Ectodermal cell (in vitro differentiated cells): ENCODE measurements around the gene DCC.

Source experiments
- H3K27ac ChIP-seq: 2 replicates; pipeline ENCODE4 v1.7.0; 2013; ENCODE audit warnings: mild to moderate bottlenecking, low read depth, low read length; ENCODE audit not compliant: insufficient read depth, poor library complexity, severe bottlenecking
- H3K27me3 ChIP-seq: 2 replicates; pipeline ENCODE4 v1.7.0; 2013; ENCODE audit warnings: mild to moderate bottlenecking, low read length; ENCODE audit not compliant: insufficient read depth, control insufficient read depth, poor library complexity, severe bottlenecking
- H3K36me3 ChIP-seq: one replicate; pipeline ENCODE4 v1.7.0; 2013; ENCODE audit warnings: low read length; ENCODE audit not compliant: control insufficient read depth, insufficient read depth
- H3K4me1 ChIP-seq: one replicate; pipeline ENCODE4 v1.7.0; 2013; ENCODE audit warnings: low read length; ENCODE audit not compliant: control insufficient read depth, insufficient read depth
- H3K4me3 ChIP-seq: 2 replicates; pipeline ENCODE4 v1.7.0; 2013; ENCODE audit warnings: low read depth, low read length, control low read depth; ENCODE audit not compliant: insufficient read depth
- H3K9me3 ChIP-seq: 2 replicates; pipeline ENCODE4 v1.7.0; 2013; ENCODE audit warnings: mild to moderate bottlenecking, low read length, moderate library complexity; ENCODE audit not compliant: control insufficient read depth
- WGBS, 2 experiments: methylation state at CpG; one replicate each; pipeline ENCODE4 v1.1.7; 2013; ENCODE audit warnings: missing lambda C conversion rate in 2 of 2; 5-methylcytosine and 5-hydroxymethylcytosine counted together

Gene DCC

GRCh38 chr18:52648201-52648600 lies 308.2 kb downstream of the DCC start:
- H3K4me1 ChIP-seq, result peaks cover 5% of the 10 kb centered on the region
- no peaks in the 10 kb centered on the region for H3K36me3 ChIP-seq
- H3K27ac ChIP-seq, result no peak overlapping the region
- H3K9me3 ChIP-seq, result no peaks in the 10 kb centered on the region
- H3K4me3 ChIP-seq, result no peak overlapping the region
- 93% methylated on average over 4 of the region's 4 CpGs for WGBS, 2 experiments
- H3K27me3 ChIP-seq, result no peaks in the 10 kb centered on the region

GRCh38 chr18:52652391-52652790 lies 312.4 kb downstream of the DCC start:
- Histone ChIP-seq H3K9me3 (no peaks in the 10 kb centered on the region), H3K4me1 (peaks cover 5% of the 10 kb centered on the region), H3K4me3 (no peak overlapping the region), H3K27me3 (no peaks in the 10 kb centered on the region), H3K36me3 (no peaks in the 10 kb centered on the region), H3K27ac (peak overlapping the region; percentile 68)
- 75 to 86% methylated on average over 4 of the region's 4 CpGs for WGBS, 2 experiments

GRCh38 chr18:52657043-52657805 lies 317.2 kb downstream of the DCC start:
- 90 to 93% methylated on average over 7 to 8 of the region's 8 CpGs for WGBS, 2 experiments
- H3K27ac ChIP-seq, result no peak overlapping the region
- no peaks in the 10 kb centered on the region for H3K36me3 ChIP-seq
- H3K4me1 ChIP-seq, result peaks cover 5% of the 10 kb centered on the region
- H3K9me3 ChIP-seq, result no peaks in the 10 kb centered on the region
- H3K27me3 ChIP-seq, result no peaks in the 10 kb centered on the region
- no peak overlapping the region for H3K4me3 ChIP-seq

- peak overlapping the region; percentile 41 for H3K27ac ChIP-seq
- WGBS, 2 experiments, result 47 to 64% methylated on average over 4 of the region's 4 CpGs
- H3K4me1 ChIP-seq, result no peaks in the 10 kb centered on the region
- no peaks in the 10 kb centered on the region for H3K27me3 ChIP-seq
- no peaks in the 10 kb centered on the region for H3K36me3 ChIP-seq
- no peaks in the 10 kb centered on the region for H3K9me3 ChIP-seq
- no peak overlapping the region for H3K4me3 ChIP-seq
Measured at GRCh38 chr18:52667463-52668065, 327.6 kb downstream of the DCC start.

- H3K27me3 ChIP-seq, result no peaks in the 10 kb centered on the region
- WGBS, 2 experiments, result 56 to 65% methylated on average over 3 of the region's 3 CpGs
- H3K4me1 ChIP-seq, result no peaks in the 10 kb centered on the region
- no peak overlapping the region for H3K4me3 ChIP-seq
- no peaks in the 10 kb centered on the region for H3K36me3 ChIP-seq
- H3K27ac ChIP-seq, result no peak overlapping the region
- no peaks in the 10 kb centered on the region for H3K9me3 ChIP-seq
Measured at GRCh38 chr18:52670896-52671295, 330.9 kb downstream of the DCC start.

DNA sequence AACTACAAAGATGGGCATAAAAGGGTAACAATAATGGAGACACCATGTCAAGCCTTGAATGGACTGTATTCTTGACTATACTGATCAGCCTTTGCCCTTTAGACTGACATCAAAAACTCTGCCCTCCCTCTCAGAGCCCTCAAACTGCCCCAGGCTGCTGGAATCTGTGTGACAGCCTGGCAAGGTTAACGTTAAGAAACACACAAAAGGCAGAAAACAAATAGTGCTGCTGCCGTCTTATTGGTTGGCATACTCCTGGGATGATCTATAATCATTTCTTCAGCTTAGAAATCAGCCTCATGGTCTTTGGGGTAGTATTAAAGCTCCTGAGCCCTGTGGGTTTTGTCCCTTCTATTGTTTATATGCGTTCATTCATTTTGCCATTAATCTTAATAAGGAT lies 338.0 kb downstream of the DCC start:
- 35 to 41% methylated on average over 2 of the region's 3 CpGs for WGBS, 2 experiments
- no peak overlapping the region for H3K4me3 ChIP-seq
- peaks cover 34% of the 10 kb centered on the region for H3K4me1 ChIP-seq
- H3K9me3 ChIP-seq, result no peaks in the 10 kb centered on the region
- no peaks in the 10 kb centered on the region for H3K27me3 ChIP-seq
- H3K27ac ChIP-seq, result peak overlapping the region; percentile 45
- H3K36me3 ChIP-seq, result no peaks in the 10 kb centered on the region

DNA sequence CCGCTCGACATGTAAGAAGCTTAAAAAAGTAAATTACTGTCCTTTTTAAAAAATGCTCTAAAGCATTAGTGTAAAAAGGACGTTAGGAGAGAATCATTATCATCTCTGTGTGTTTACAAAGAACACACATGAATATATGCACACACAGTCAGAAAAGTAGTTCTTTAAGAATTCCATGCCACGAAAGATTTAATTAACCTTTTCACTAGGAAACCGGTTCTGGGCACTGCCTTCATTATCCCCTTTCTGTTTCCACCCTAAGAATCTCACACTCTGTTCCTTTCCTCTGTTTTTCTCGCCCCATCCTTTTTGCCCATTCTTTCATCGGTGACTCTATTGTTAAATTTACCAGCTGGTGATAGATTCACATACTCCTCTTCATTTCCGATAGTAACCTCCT lies 338.6 kb downstream of the DCC start:
- 61 to 65% methylated on average over 8 of the region's 8 CpGs for WGBS, 2 experiments
- H3K4me1 ChIP-seq, result peaks cover 34% of the 10 kb centered on the region
- H3K27ac ChIP-seq, result peak overlapping the region; percentile 45

GRCh38 chr18:52679354-52679753 lies 339.4 kb downstream of the DCC start:
- no peaks in the 10 kb centered on the region for H3K9me3 ChIP-seq
- peaks cover 34% of the 10 kb centered on the region for H3K4me1 ChIP-seq
- no peak overlapping the region for H3K4me3 ChIP-seq
- 78 to 94% methylated on average over 1 of the region's 2 CpGs for WGBS, 2 experiments
- H3K27ac ChIP-seq, result no peak overlapping the region
- H3K36me3 ChIP-seq, result no peaks in the 10 kb centered on the region
- no peaks in the 10 kb centered on the region for H3K27me3 ChIP-seq

More for the DNA sequence above, 338.6 kb downstream of the DCC start:
- Histone ChIP-seq H3K27me3 (no peaks in the 10 kb centered on the region), H3K36me3 (no peaks in the 10 kb centered on the region), H3K9me3 (no peaks in the 10 kb centered on the region), H3K4me3 (no peak overlapping the region)

DNA sequence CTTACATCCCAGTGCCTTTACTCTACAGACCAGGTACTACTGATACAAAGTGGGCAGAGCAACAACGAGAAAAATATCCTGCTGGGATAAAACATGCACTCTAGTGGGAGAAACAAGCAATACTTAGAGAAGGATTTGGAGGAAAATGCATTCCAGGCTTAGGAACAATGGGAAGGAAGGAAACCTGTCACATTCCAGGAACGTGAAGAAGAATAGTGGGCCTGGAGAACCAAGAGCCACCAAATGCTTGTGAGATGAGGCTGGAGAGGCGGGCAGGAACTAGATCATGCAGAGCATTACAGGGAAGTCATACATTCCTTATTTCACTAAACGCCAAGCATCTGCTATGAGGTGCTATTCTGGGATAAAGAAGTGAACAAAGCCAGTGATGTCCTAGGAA lies 342.3 kb downstream of the DCC start:
- Histone ChIP-seq H3K27ac (no peak overlapping the region), H3K4me1 (peaks cover 34% of the 10 kb centered on the region)
- 48 to 60% methylated on average over 4 of the region's 4 CpGs for WGBS, 2 experiments

GRCh38 chr18:52685316-52685715 lies 345.3 kb downstream of the DCC start:
- 97 to 100% methylated on average over 1 of the region's 1 CpG for WGBS, 2 experiments
- no peak overlapping the region for H3K4me3 ChIP-seq
- no peaks in the 10 kb centered on the region for H3K36me3 ChIP-seq
- H3K4me1 ChIP-seq, result peaks cover 11% of the 10 kb centered on the region
- no peaks in the 10 kb centered on the region for H3K9me3 ChIP-seq
- H3K27ac ChIP-seq, result no peak overlapping the region
- no peaks in the 10 kb centered on the region for H3K27me3 ChIP-seq

More for the DNA sequence above, 342.3 kb downstream of the DCC start:
- H3K9me3 ChIP-seq, result no peaks in the 10 kb centered on the region
- no peaks in the 10 kb centered on the region for H3K27me3 ChIP-seq
- H3K36me3 ChIP-seq, result no peaks in the 10 kb centered on the region
- no peak overlapping the region for H3K4me3 ChIP-seq
